ENCODE data around the gene VWA8.
"Not testable (repeated sequence)": the region's sequence is repeated elsewhere in the genome, so short reads cannot be mapped to it uniquely, and the experiment has no call there.

The VWA8 gene

GRCh38 chr13:41651413-41652058, 309.4 kb downstream of the VWA8 start:
- H3K4me3 ChIP-seq (ENCODE audit: low read depth in 1 of 5, low read length in 5 of 5): no peak overlapping the region
- H3K36me3 ChIP-seq (ENCODE audit: control insufficient read depth in 5 of 5, insufficient read depth in 5 of 5, low read length in 5 of 5): no peaks in the 10 kb centered on the region
- no peaks in the 10 kb centered on the region for H3K9me3 ChIP-seq (ENCODE audit: control insufficient read depth in 5 of 5, low read length in 5 of 5)
- peak overlapping the region; percentile 50 for H3K27ac ChIP-seq (ENCODE audit: low read depth, low read length)
- no peak overlapping the region for H3K9ac ChIP-seq (ENCODE audit: low read length in 5 of 5)
- H3K27me3 ChIP-seq (ENCODE audit: control insufficient read depth in 5 of 5, insufficient read depth in 4 of 5, low read length in 5 of 5): no peaks in the 10 kb centered on the region
- H3K4me1 ChIP-seq (ENCODE audit: control insufficient read depth in 5 of 5, insufficient read depth in 5 of 5, low read length in 5 of 5): peaks cover 0 to 23% (median 13%) of the 10 kb centered on the region in 5 donors

DNA sequence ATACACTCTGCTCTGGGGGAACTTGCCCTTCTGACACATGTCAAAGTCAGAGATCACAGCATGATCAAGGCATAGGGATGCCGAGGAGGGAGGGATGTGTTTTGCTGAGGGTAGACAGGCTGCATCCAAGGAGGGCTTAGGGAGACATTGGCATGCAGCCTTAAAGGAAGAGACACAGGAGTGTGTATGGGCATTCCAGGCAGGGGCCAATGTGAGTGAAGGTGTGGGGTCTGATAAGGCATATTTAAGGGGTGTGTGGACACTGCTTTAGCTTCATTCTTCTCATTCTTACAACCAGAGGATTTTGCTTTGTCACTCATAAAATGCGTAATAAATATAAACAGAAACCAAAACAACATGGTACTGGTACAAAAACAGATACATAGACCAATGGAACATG, 310.2 kb downstream of the VWA8 start:
- Histone ChIP-seq H3K9me3 (ENCODE audit: control insufficient read depth in 5 of 5, low read length in 5 of 5) (no peaks in the 10 kb centered on the region), H3K27ac (ENCODE audit: low read depth, low read length) (peak overlapping the region; percentile 13), H3K4me1 (ENCODE audit: control insufficient read depth in 5 of 5, insufficient read depth in 5 of 5, low read length in 5 of 5) (peaks cover 0 to 25% (median 14%) of the 10 kb centered on the region in 5 donors), H3K27me3 (ENCODE audit: control insufficient read depth in 5 of 5, insufficient read depth in 4 of 5, low read length in 5 of 5) (no peaks in the 10 kb centered on the region), H3K9ac (ENCODE audit: low read length in 5 of 5) (peak overlapping the region in 1 of 5 donors; percentile 30), H3K36me3 (ENCODE audit: control insufficient read depth in 5 of 5, insufficient read depth in 5 of 5, low read length in 5 of 5) (no peaks in the 10 kb centered on the region), H3K4me3 (ENCODE audit: low read depth in 1 of 5, low read length in 5 of 5) (no peak overlapping the region)

- peak overlapping the region; percentile 64 for H3K27ac ChIP-seq (ENCODE audit: low read depth, low read length)
- H3K4me3 ChIP-seq (ENCODE audit: low read depth in 1 of 5, low read length in 5 of 5): no peak overlapping the region
- peaks cover 0 to 35% (median 24%) of the 10 kb centered on the region in 5 donors for H3K4me1 ChIP-seq (ENCODE audit: control insufficient read depth in 5 of 5, insufficient read depth in 5 of 5, low read length in 5 of 5)
- H3K36me3 ChIP-seq (ENCODE audit: control insufficient read depth in 5 of 5, insufficient read depth in 5 of 5, low read length in 5 of 5): no peaks in the 10 kb centered on the region
- H3K9me3 ChIP-seq (ENCODE audit: control insufficient read depth in 5 of 5, low read length in 5 of 5): no peaks in the 10 kb centered on the region
- peak overlapping the region in 1 of 5 donors; percentile 27 for H3K9ac ChIP-seq (ENCODE audit: low read length in 5 of 5)
- no peaks in the 10 kb centered on the region for H3K27me3 ChIP-seq (ENCODE audit: control insufficient read depth in 5 of 5, insufficient read depth in 4 of 5, low read length in 5 of 5)
These were observed 311.2 kb downstream of the VWA8 start for GRCh38 chr13:41649659-41650058.

DNA sequence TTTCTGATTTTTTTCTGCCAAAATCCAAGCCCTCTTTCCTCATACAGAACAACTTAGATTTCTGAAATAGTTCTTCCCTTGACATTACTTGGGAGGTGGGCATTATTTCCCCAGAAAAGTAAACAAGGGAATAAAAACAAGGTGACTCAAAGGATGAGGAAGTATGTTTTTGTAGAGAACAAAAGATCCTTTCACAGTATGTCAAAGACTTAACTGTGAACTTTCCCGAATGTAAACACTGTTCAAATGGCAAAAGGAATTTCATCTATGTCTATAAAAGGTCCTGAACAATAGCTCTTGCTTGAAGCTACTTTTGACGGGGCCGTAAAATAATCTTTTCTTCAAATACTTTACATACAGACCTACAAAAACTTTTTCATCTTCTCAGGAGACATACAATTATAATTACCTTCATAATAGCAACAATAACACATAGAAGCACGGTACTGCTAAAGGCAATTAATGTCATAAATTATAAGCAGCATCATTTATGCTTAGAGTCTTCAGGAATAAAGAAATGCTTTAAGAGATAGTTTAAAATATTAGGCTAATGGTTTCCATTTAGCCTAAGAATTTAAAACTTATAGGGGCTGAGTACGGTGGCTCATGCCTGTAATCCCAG, 312.5 kb downstream of the VWA8 start:
- H3K4me1 ChIP-seq (ENCODE audit: control insufficient read depth in 5 of 5, insufficient read depth in 5 of 5, low read length in 5 of 5): peaks cover 0 to 39% (median 29%) of the 10 kb centered on the region in 5 donors

DNA sequence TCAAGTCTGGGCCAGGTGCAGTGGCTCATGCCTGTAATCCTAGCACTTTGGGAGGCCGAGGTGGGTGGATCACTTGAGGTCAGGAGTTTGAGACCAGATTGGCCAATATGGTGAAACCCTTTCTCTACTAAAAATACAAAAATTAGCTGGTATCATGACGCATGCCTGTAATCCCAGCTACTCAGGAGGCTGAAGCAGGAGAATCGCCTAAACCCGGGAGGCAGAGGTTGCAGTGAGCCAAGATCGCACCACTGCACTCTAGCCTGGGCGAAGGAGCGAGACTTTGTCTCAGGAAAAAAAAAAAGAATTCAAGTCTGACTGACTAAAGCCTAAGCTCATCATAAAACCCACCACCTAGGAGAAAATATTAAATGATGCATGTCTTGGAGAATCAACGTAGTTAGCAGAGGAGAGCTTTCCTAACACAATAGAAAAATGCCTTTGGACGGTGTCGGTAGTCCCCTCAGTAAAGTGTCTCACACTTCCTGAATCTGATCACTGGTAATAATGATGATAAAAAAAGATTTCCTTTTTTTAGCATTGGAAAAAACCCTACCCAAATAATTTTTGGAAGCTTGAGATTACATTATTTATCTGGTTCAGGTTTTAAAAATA, 313.1 kb downstream of the VWA8 start:
- Histone ChIP-seq H3K27ac (ENCODE audit: low read depth, low read length) (peak overlapping the region; percentile 64), H3K4me1 (ENCODE audit: control insufficient read depth in 5 of 5, insufficient read depth in 5 of 5, low read length in 5 of 5) (peaks cover 0 to 39% (median 29%) of the 10 kb centered on the region in 5 donors)
- H3K9me3 ChIP-seq (ENCODE audit: control insufficient read depth in 5 of 5, low read length in 5 of 5); H3K27me3 ChIP-seq (ENCODE audit: control insufficient read depth in 5 of 5, insufficient read depth in 4 of 5, low read length in 5 of 5); H3K4me3 ChIP-seq (ENCODE audit: low read depth in 1 of 5, low read length in 5 of 5); H3K36me3 ChIP-seq (ENCODE audit: control insufficient read depth in 5 of 5, insufficient read depth in 5 of 5, low read length in 5 of 5); H3K9ac ChIP-seq (ENCODE audit: low read length in 5 of 5): not testable (repeated sequence)

More for the DNA sequence above, 312.5 kb downstream of the VWA8 start:
- no peak overlapping the region for H3K9ac ChIP-seq (ENCODE audit: low read length in 5 of 5)
- H3K36me3 ChIP-seq (ENCODE audit: control insufficient read depth in 5 of 5, insufficient read depth in 5 of 5, low read length in 5 of 5): no peaks in the 10 kb centered on the region
- H3K9me3 ChIP-seq (ENCODE audit: control insufficient read depth in 5 of 5, low read length in 5 of 5): no peaks in the 10 kb centered on the region
- H3K4me3 ChIP-seq (ENCODE audit: low read depth in 1 of 5, low read length in 5 of 5): no peak overlapping the region
- H3K27me3 ChIP-seq (ENCODE audit: control insufficient read depth in 5 of 5, insufficient read depth in 4 of 5, low read length in 5 of 5): no peaks in the 10 kb centered on the region
- peak overlapping the region; percentile 64 for H3K27ac ChIP-seq (ENCODE audit: low read depth, low read length)

- H3K27me3 ChIP-seq (ENCODE audit: control insufficient read depth in 5 of 5, insufficient read depth in 4 of 5, low read length in 5 of 5): no peaks in the 10 kb centered on the region
- H3K27ac ChIP-seq (ENCODE audit: low read depth, low read length): peak overlapping the region; percentile 84
- no peak overlapping the region for H3K4me3 ChIP-seq (ENCODE audit: low read depth in 1 of 5, low read length in 5 of 5)
- peaks cover 0 to 48% (median 26%) of the 10 kb centered on the region in 5 donors for H3K4me1 ChIP-seq (ENCODE audit: control insufficient read depth in 5 of 5, insufficient read depth in 5 of 5, low read length in 5 of 5)
- H3K9ac ChIP-seq (ENCODE audit: low read length in 5 of 5): peak overlapping the region in 1 of 5 donors; percentile 31
- H3K9me3 ChIP-seq (ENCODE audit: control insufficient read depth in 5 of 5, low read length in 5 of 5): no peaks in the 10 kb centered on the region
- no peaks in the 10 kb centered on the region for H3K36me3 ChIP-seq (ENCODE audit: control insufficient read depth in 5 of 5, insufficient read depth in 5 of 5, low read length in 5 of 5)
These were observed 315.6 kb downstream of the VWA8 start for GRCh38 chr13:41645331-41645730.

GRCh38 chr13:41644742-41645141, 316.2 kb downstream of the VWA8 start:
- Histone ChIP-seq H3K36me3 (ENCODE audit: control insufficient read depth in 5 of 5, insufficient read depth in 5 of 5, low read length in 5 of 5) (no peaks in the 10 kb centered on the region), H3K4me3 (ENCODE audit: low read depth in 1 of 5, low read length in 5 of 5) (no peak overlapping the region), H3K27ac (ENCODE audit: low read depth, low read length) (peak overlapping the region; percentile 84), H3K27me3 (ENCODE audit: control insufficient read depth in 5 of 5, insufficient read depth in 4 of 5, low read length in 5 of 5) (no peaks in the 10 kb centered on the region), H3K9me3 (ENCODE audit: control insufficient read depth in 5 of 5, low read length in 5 of 5) (no peaks in the 10 kb centered on the region), H3K9ac (ENCODE audit: low read length in 5 of 5) (peak overlapping the region in 3 of 5 donors; percentile 7 to 36 (median 31)), H3K4me1 (ENCODE audit: control insufficient read depth in 5 of 5, insufficient read depth in 5 of 5, low read length in 5 of 5) (peaks cover 0 to 54% (median 32%) of the 10 kb centered on the region in 5 donors)

DNA sequence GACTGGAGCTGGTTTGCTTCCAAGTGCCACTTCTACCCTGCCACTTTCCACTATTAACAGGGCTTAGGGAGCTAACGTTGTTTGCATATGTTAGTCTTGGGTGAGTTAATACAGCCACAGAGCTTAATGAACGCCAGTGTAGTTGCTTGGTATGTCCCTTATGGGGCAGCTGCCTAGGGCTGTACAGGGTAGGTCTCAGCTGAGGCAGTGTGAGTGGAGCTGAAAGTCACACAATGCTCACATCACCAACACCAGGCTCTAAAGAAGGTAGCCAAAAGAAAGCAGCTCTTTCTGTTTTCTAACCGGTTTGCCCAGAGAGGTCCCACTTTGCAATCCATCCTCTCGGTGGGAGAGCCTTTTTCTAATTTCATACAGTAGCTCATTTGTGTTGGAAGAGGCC, 317.4 kb downstream of the VWA8 start:
- H3K27ac ChIP-seq (ENCODE audit: low read depth, low read length): no peak overlapping the region
- no peaks in the 10 kb centered on the region for H3K9me3 ChIP-seq (ENCODE audit: control insufficient read depth in 5 of 5, low read length in 5 of 5)
- no peaks in the 10 kb centered on the region for H3K36me3 ChIP-seq (ENCODE audit: control insufficient read depth in 5 of 5, insufficient read depth in 5 of 5, low read length in 5 of 5)
- no peak overlapping the region for H3K9ac ChIP-seq (ENCODE audit: low read length in 5 of 5)
- no peaks in the 10 kb centered on the region for H3K27me3 ChIP-seq (ENCODE audit: control insufficient read depth in 5 of 5, insufficient read depth in 4 of 5, low read length in 5 of 5)
- H3K4me3 ChIP-seq (ENCODE audit: low read depth in 1 of 5, low read length in 5 of 5): no peak overlapping the region
- peaks cover 0 to 52% (median 34%) of the 10 kb centered on the region in 5 donors for H3K4me1 ChIP-seq (ENCODE audit: control insufficient read depth in 5 of 5, insufficient read depth in 5 of 5, low read length in 5 of 5)

- no peaks in the 10 kb centered on the region for H3K27me3 ChIP-seq (ENCODE audit: control insufficient read depth in 5 of 5, insufficient read depth in 4 of 5, low read length in 5 of 5)
- no peak overlapping the region for H3K4me3 ChIP-seq (ENCODE audit: low read depth in 1 of 5, low read length in 5 of 5)
- peaks cover 0 to 49% (median 34%) of the 10 kb centered on the region in 5 donors for H3K4me1 ChIP-seq (ENCODE audit: control insufficient read depth in 5 of 5, insufficient read depth in 5 of 5, low read length in 5 of 5)
- H3K9me3 ChIP-seq (ENCODE audit: control insufficient read depth in 5 of 5, low read length in 5 of 5): no peaks in the 10 kb centered on the region
- H3K36me3 ChIP-seq (ENCODE audit: control insufficient read depth in 5 of 5, insufficient read depth in 5 of 5, low read length in 5 of 5): no peaks in the 10 kb centered on the region
- H3K27ac ChIP-seq (ENCODE audit: low read depth, low read length): no peak overlapping the region
- no peak overlapping the region for H3K9ac ChIP-seq (ENCODE audit: low read length in 5 of 5)
These were observed 318.9 kb downstream of the VWA8 start for GRCh38 chr13:41641961-41642360.

DNA sequence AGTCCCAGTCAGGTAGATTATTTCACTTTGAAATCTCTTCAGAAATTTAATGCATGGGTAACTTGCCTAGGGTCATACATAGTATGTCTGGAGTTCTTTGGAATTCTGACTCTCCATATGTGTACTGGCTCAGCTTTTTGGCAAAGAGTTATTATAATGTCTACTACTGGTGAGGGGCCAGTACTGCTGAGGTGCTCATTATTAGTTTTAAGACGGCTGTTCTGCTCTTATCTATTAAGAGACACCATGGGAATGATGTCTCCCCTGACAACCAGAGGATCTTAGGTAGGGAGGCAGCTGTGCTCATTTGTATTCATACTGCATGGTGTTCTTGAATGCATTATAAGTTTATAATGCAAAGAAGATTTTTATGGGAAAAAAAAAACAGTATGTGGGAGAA, 319.5 kb downstream of the VWA8 start:
- Histone ChIP-seq H3K4me3 (ENCODE audit: low read depth in 1 of 5, low read length in 5 of 5) (no peak overlapping the region), H3K9ac (ENCODE audit: low read length in 5 of 5) (no peak overlapping the region), H3K4me1 (ENCODE audit: control insufficient read depth in 5 of 5, insufficient read depth in 5 of 5, low read length in 5 of 5) (peaks cover 0 to 49% (median 34%) of the 10 kb centered on the region in 5 donors), H3K27me3 (ENCODE audit: control insufficient read depth in 5 of 5, insufficient read depth in 4 of 5, low read length in 5 of 5) (no peaks in the 10 kb centered on the region), H3K27ac (ENCODE audit: low read depth, low read length) (no peak overlapping the region), H3K9me3 (ENCODE audit: control insufficient read depth in 5 of 5, low read length in 5 of 5) (no peaks in the 10 kb centered on the region), H3K36me3 (ENCODE audit: control insufficient read depth in 5 of 5, insufficient read depth in 5 of 5, low read length in 5 of 5) (no peaks in the 10 kb centered on the region)

All from subcutaneous abdominal adipose tissue (tissue), 5 donors.